ENCODE measurements around the gene UBE2V1.
"Not testable (repeated sequence)": the region's sequence is repeated elsewhere in the genome, so short reads cannot be mapped to it uniquely, and the experiment has no call there.

Gene UBE2V1
- total RNA-seq, result 14.4 reads per million, percentile 39 among the genes with 10 or more reads in this experiment

- DNase-seq, result peak; percentile 83
Observed at GRCh38 chr20:50112512-50113419, at the start of gene UBE2V1. Gene UBE2V1 (minus strand): TSS chr20:50113150. CDS start chr20:50113128, 22 bp downstream.

GRCh38 chr20:50161494-50161893 lies 48.5 kb upstream of the UBE2V1 start:
- not testable (repeated sequence) for DNase-seq

- peak; percentile 74 for DNase-seq
Observed at GRCh38 chr20:50153500-50154377, 40.8 kb upstream of the UBE2V1 start, which contains the start of gene PEDS1. Gene PEDS1 (minus strand): TSS chr20:50153723. CDS start chr20:50153637, 86 bp downstream.

GRCh38 chr20:50153153-50153499 lies 40.2 kb upstream of the UBE2V1 start:
- no peak for DNase-seq

GRCh38 chr20:50152394-50153152 lies 39.6 kb upstream of the UBE2V1 start:
- DNase-seq, result no peak

GRCh38 chr20:50151034-50151743 lies 38.2 kb upstream of the UBE2V1 start:
- DNase-seq, result no peak

GRCh38 chr20:50149481-50150254 lies 36.7 kb upstream of the UBE2V1 start:
- DNase-seq, result no peak

GRCh38 chr20:50146732-50147662 lies 34.0 kb upstream of the UBE2V1 start:
- DNase-seq, result peak; percentile 70

- DNase-seq, result no peak
Observed at GRCh38 chr20:50146214-50146613, 33.3 kb upstream of the UBE2V1 start.

GRCh38 chr20:50145566-50145965 lies 32.6 kb upstream of the UBE2V1 start:
- no peak for DNase-seq

- no peak for DNase-seq
Observed at GRCh38 chr20:50144362-50144761, 31.4 kb upstream of the UBE2V1 start.

GRCh38 chr20:50142812-50143211 lies 29.9 kb upstream of the UBE2V1 start:
- no peak for DNase-seq

GRCh38 chr20:50141811-50142561 lies 29.0 kb upstream of the UBE2V1 start:
- DNase-seq, result no peak

GRCh38 chr20:50141018-50141675 lies 28.2 kb upstream of the UBE2V1 start:
- no peak for DNase-seq

- DNase-seq, result no peak
Observed at GRCh38 chr20:50140339-50140859, 27.4 kb upstream of the UBE2V1 start.

GRCh38 chr20:50138479-50139393 lies 25.8 kb upstream of the UBE2V1 start:
- no peak for DNase-seq

GRCh38 chr20:50138120-50138478 lies 25.1 kb upstream of the UBE2V1 start:
- no peak for DNase-seq
